GM18858 (cell line): ENCODE results near the gene ACMSD.
"Not testable (repeated sequence)": the region's sequence is repeated elsewhere in the genome, so short reads cannot be mapped to it uniquely, and the experiment has no call there.

Source experiments
- ATAC-seq: cut with Tn5 transposase; IDR thresholded peaks from one replicate; pipeline ENCODE4 v1.9.1; 2021; ENCODE audit not compliant: unreplicated experiment

The ACMSD gene

GRCh38 chr2:134847582-134847981 lies 9.2 kb downstream of the ACMSD start:
- ATAC-seq, result not testable (repeated sequence)

DNA sequence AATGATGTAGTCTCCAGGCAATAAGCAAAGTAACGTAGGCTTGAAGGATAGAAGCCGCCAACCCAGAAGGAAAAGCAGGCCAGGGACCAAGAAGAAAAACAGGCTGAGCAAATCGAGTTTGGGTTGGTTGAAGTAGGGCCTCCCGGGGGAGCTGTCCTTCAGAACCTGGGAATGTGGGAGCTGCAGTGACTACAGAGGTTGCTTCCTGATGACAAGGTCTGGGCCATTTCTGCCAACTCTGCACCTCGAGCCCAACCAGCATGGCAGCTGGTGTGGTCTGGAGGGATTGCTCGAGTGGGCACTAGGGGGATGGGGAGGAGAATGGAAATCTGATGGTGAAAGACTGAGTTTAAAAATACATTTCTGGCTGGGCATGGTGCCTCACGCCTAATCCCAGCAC lies 14.1 kb downstream of the ACMSD start:
- no peak for ATAC-seq

- ATAC-seq, result no peak
These were observed 17.3 kb downstream of the ACMSD start for GRCh38 chr2:134855709-134856108.

DNA sequence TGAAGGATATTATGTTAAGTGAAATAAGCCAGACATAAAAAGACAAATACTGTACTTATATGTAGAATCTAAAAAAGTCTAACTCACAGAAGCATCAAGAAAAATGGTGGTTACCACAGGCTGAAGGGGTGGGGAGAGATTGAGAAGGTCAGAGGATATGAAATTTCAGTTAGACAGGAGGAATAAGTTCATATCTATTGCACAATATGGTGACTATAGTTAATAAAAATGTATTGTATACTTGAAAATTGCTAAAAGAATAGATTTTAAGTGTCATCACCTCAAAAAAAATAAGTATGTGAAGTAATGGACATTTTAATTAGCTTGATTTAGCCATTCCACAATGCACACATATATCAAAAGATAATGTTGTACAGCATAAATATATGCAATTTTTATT lies 19.8 kb downstream of the ACMSD start:
- ATAC-seq, result no peak

DNA sequence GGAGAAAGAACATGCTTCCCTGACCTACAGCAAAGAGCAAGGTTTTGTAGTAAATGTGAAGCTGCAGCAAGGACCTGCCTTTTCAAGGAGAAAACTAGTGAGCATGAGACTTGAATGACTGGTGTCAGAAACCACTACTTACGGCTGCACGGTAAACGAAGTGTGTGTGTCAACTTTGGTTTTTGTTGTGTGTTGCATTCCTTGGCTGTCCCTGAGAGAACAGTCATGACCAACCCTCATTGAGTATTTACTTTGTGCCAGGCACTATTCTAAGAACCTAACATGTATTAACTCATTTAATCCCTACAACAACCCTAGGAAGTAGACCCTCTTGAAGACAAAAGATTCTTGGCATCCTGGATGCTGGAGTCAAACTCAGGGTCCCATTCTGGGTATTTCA lies 22.8 kb downstream of the ACMSD start:
- no peak for ATAC-seq

- no peak for ATAC-seq
These were observed 23.7 kb downstream of the ACMSD start for GRCh38 chr2:134862069-134862468.

DNA sequence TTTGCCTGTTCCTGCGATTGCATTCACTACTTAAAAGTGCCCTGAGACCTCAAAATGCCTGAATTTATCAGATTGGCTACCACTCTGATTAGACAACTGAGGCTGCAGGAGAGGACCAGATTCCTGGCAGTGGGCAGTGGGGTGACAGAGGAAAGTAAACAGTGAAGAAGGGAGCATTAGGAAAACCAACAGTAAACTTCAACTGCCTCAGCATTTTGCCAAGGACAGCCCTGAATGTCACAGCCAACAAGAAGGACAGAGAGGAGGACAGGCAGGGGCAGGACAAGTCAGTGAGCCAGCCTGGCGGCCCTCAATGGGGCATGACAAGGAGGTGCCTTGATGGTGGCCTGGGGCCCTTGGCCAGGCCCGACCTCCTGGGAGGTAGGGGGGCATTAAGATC lies 24.3 kb downstream of the ACMSD start:
- ATAC-seq, result no peak

DNA sequence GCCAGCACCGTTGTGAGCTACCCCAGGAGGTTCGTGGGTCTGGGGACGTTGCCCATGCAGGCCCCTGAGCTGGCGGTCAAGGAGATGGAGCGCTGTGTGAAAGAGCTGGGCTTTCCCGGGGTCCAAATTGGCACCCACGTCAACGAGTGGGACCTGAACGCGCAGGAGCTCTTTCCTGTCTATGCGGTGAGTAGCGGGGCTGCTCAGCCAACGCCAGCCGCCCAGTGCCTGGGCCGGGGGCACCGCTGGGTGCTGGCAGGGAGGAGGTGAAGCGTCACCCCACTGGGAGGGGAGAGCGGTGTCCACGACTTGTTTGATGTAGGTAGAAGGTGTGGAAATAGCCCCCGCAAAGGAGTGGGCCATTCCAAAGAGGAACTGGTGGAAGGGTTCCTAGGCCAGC lies 25.0 kb downstream of the ACMSD start:
- no peak for ATAC-seq

DNA sequence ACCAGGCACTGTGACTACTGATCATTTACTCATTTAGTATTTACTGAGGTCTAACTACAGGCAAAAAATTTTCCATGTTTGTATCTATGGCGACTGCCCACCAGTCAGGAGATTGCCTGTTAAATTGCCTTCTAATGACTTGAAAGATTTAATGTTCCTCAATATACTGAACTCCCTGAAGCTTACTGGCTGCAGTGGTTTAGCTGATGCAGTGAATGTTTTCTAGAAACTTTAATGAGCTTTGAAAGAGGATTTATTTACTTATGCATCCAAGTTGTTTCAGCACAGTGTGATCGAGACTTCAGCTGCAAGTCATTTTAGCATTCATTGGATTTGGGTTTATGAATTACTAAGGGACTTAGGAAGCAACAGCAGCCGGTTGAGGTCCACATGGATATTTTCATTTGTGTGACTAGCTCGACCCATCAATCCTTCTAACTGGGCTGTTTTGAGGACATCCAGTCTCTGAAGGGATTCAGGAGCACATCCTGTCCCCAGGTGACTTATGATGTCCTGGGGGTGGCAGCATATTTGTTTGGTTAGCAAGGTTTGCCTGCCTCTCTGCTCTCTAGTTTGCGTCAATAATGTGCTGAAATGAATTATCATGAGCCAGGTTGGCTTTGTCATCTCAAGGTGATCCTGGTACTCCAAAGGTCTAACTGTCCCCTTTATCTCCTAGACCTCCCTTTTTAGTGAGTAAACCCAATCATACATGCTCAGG lies 26.8 kb downstream of the ACMSD start:
- ATAC-seq, result no peak

GRCh38 chr2:134866498-134867099 lies 28.2 kb downstream of the ACMSD start:
- ATAC-seq, result no peak

DNA sequence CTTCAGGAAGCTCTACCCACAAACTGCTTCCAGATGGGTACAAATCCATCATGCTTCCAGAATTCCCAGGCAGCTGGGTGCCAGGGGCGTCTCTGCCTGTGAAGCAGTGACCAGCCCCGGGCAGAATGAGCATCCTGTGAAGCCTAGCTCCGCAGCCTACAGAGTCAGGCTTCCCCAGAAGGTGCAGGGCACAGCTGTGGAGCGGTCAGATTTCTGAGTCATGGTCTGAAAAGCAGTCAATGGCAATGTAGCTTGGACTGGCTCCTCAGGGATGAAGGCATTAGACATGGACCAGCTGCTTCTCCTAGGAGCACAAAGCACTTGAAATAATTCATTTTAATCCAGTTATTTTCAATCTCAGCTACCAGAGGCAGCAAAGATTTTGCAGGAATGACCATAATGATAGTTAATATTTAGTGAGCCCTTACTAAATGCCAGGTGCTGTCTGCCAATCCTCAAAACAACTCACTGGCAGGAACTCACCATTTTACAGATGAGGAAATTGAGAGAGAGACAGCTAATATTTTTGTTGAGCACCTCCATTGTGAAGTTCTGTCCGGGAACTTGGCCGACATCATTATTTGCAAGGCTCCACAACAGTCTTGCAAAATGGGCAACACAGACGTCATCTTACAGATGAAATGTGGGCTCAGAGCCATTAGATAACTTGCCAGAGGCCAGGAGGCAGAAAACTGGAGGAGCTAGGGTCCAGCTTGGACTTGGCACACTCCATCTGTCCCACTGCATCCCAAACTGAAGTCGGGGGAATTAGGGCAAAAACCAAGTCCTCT lies 31.7 kb downstream of the ACMSD start:
- ATAC-seq, result no peak

- ATAC-seq, result no peak
These were observed 34.7 kb downstream of the ACMSD start for GRCh38 chr2:134873152-134873551.

- ATAC-seq, result no peak
These were observed 36.9 kb downstream of the ACMSD start for GRCh38 chr2:134875309-134875708.

DNA sequence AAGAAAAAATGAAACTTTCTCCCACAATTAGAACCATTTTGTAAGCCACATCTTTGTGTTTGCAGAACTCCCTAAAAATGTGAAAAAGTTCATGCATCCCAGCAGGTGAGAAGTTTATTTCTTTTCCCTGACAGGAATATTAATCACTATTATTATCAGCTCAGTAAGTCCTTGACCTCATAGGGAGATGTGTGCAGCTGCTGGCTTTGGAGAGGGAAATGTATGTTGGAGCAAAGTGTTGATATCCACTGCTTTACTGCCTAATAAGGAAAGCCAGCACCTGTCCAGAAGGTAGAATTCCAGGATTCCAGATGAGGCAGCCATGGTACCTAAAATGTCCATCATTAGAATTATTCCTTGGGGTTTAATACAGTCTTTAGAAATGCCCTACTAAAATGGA lies 44.4 kb downstream of the ACMSD start:
- no peak for ATAC-seq

DNA sequence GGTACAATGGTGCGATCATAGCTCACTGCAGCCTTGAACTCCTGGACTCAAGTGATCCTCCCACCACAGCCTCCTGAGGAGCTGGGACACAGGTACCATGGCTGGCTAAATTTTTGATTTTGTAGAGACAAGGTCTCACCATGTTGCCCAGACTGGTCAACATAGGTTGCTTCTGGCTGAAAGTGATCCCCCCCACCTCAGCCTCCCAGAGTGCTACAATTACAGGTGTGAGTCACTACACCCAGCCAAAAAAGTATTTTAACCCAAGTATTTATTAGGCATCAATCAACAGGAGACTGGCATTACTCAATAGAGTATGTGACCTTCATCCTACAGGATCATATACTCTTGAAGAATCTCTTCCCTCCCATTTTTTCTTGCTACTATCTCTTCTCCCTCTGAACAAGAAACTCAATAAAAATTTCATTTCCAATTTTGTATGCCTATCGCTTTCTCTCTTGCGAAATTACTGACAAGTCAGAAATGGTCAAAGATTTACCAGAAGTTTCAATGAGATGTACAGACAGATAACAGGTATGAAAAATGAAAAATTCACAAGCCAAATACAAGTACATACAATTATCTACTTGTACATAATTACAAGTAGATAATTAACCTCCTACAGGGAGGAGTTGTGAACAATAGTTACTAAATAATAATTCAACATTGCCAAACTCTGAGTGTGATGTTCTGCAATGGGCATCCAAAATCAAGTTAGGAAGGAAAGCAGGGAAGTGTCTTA lies 45.3 kb downstream of the ACMSD start:
- ATAC-seq, result no peak

- ATAC-seq, result no peak
These were observed 46.0 kb downstream of the ACMSD start for GRCh38 chr2:134884435-134884834.

- ATAC-seq, result no peak
These were observed 54.0 kb downstream of the ACMSD start for GRCh38 chr2:134892282-134893035.

- no peak for ATAC-seq
These were observed 59.5 kb downstream of the ACMSD start for GRCh38 chr2:134897932-134898331.

DNA sequence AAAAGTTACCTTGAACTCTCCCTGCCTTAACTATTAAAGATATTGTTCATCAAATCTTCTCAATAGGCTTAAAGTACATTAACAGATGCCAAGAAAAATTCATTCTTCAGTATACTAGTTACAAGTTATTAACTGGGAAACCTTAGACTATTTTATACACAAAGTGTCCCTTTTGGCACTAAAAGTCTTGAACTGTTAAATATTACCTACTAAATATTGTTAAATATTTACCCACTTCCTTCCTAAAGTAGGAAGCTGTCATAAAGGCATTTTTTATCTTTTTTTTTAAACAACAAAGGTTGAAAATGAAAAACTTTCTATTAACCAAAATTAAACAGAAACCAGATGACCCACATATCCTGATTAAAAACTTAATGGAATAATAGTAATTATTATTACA lies 60.8 kb downstream of the ACMSD start:
- ATAC-seq, result no peak

GRCh38 chr2:134900151-134900550 lies 61.7 kb downstream of the ACMSD start:
- ATAC-seq, result no peak

DNA sequence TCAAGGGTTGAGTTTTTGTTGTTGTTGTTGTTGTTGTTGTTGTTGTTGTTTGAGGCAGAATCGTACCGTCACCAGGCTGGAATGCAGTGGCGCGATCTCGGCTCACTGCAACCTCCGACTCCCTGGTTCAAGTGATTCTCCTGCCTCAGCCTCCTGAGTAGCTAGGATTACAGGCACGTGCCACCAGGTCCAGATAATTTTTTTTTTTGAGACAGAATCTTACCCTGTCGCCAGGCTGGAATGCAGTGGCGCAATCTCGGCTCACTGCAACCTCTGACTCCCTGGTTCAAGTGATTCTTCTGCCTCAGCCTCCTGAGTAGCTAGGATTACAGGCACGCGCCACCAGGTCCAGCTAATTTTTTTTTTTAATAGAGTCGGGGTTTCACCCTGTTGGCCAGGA lies 65.3 kb downstream of the ACMSD start:
- not testable (repeated sequence) for ATAC-seq
